NCI-H82 treated with DMSO at 0.1 percent for 48 hours (cell line): ENCODE measurements around the gene MDC1.
"Not testable (repeated sequence)": the region's sequence is repeated elsewhere in the genome, so short reads cannot be mapped to it uniquely, and the experiment has no call there.

Source experiments
- DNase-seq: peaks from one replicate; lab custom pipeline; 2025; ENCODE audit not compliant: unreplicated experiment; lab: John Stamatoyannopoulos, UW

MDC1 gene

GRCh38 chr6:30683183-30683979 lies 33.7 kb downstream of the MDC1 start:
- no peak for DNase-seq

GRCh38 chr6:30682143-30683117 lies 34.7 kb downstream of the MDC1 start:
- DNase-seq, result peak; percentile 15

- no peak for DNase-seq
Measured at GRCh38 chr6:30681766-30682142, 35.3 kb downstream of the MDC1 start.

GRCh38 chr6:30679765-30680535 lies 37.1 kb downstream of the MDC1 start:
- DNase-seq, result peak; percentile 97

GRCh38 chr6:30678964-30679726 lies 37.9 kb downstream of the MDC1 start:
- DNase-seq, result peak; percentile 56

GRCh38 chr6:30676660-30677285 lies 40.3 kb downstream of the MDC1 start:
- no peak for DNase-seq

GRCh38 chr6:30672445-30673253 lies 44.4 kb downstream of the MDC1 start, which contains the start of gene DHX16:
DHX16 (minus strand) TSS chr6:30673006; CDS start chr6:30672841, 165 bp downstream.
- DNase-seq, result peak; percentile 91

GRCh38 chr6:30670760-30671527 lies 46.1 kb downstream of the MDC1 start:
- DNase-seq, result no peak

GRCh38 chr6:30666300-30666699 lies 50.8 kb downstream of the MDC1 start:
- not testable (repeated sequence) for DNase-seq

- no peak for DNase-seq
Measured at GRCh38 chr6:30664994-30665767, 51.9 kb downstream of the MDC1 start.

- DNase-seq, result not testable (repeated sequence)
Measured at GRCh38 chr6:30657922-30658321, 59.2 kb downstream of the MDC1 start.

- no peak for DNase-seq
Measured at GRCh38 chr6:30657454-30657853, 59.6 kb downstream of the MDC1 start.

GRCh38 chr6:30656513-30656912 lies 60.6 kb downstream of the MDC1 start:
- no peak for DNase-seq

GRCh38 chr6:30655743-30656094 lies 61.4 kb downstream of the MDC1 start:
- no peak for DNase-seq

- DNase-seq, result no peak
Measured at GRCh38 chr6:30654798-30655742, 62.0 kb downstream of the MDC1 start.

- no peak for DNase-seq
Measured at GRCh38 chr6:30651143-30651542, 65.9 kb downstream of the MDC1 start.
